EL (cell line): Measurements from ENCODE around the gene CYGB.

Source experiments
- DNase-seq: peaks from one replicate; pipeline ENCODE4 v3.0.0-alpha.2; 2016

CYGB gene

GRCh38 chr17:76497979-76498875, 39.3 kb downstream of the CYGB start:
- DNase-seq = peak; percentile 96

DNA sequence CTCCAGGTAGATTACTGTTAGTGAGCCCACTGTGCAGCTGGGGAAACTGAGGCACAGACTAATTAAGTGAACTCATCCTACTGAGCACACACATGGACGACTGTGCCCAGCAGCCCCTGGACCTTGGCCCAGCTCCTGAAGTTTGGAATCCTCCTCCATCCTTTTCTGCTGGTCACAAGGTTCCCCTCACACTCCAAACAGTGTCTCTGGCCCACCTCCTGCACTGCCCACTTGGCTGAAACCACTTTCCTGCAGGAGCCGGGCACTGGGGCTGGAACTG, 39.9 kb downstream of the CYGB start:
- DNase-seq = no peak

DNA sequence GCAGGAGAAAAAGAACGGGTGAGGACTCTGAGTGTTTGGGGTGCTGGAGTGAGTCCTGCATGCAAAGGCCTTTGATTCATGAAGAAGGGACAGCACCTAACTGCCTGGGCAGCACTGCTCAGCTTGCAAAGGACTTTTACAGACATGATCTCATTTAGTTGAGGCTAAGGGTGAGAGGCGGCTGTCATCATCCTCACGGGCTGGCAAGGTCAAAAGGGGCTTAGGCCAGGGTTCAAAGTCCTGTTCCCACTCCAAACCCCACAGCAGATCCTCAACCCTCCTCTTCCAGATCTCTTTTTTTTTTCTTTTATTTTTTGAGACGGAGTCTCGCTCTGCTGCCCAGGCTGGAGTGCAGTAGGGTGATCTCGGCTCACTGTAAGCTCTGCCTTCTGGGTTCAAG, 41.0 kb downstream of the CYGB start:
- DNase-seq = no peak

DNA sequence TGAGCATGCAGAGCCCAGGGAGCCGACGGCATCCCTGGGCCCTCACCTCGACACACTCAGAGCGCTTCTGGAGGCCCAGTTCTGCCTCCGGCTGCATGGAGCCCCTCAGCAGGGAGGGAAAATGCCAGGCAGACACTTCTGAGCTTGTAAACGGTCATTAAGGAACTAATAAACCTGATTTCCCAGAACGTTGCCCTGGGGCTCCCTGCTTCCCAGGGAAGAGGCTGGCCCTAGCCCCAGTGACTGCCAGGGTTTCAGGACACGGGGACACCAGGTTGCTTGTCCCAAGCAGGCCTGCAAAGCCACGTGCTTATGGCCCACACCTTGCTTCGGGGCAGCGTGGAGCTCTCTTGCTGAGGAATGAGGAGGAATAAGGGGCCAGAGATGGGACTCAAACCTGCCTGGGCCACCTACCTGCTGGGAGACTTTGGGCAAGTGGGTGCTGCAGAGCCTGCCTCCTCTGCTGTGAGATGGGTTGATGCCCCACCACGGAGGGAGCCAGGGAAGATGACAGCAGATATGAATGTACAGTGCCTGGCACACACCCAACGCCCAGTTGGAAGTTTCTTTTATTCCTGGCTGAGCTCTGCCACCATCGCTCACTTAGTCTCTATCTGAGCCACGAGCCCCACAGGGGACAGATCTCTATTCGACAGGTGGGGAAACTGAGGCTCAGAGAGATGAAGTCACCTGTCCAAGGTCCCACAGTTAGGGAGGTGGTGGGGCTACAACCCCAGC, 41.7 kb downstream of the CYGB start:
- DNase-seq = no peak

GRCh38 chr17:76493505-76494167, 43.9 kb downstream of the CYGB start:
- DNase-seq = no peak

DNA sequence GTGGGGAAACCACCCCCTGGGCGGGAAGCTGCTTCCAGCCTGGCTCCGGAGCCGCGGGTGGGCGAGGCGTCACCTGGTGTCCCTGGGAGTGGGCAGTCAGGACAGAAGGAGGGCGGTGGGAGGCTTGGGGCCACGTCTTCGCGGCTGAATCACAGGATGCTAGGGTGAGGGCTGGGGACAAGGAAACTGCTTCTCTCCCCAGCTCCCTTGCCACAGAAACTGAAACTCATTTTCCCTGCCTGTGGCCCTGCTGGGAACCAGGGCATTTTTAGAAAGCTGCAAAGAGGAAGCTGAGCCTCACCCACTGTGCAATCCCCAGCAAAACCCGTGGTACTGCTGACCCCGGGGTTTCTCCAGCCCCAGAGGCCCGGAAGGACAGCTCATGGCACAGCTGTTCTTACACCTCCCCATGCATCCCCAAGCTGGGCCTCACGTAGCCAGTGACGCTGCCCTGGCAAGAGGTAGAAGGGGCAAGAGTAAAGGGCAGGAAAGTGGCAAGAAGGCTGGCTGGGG, 44.5 kb downstream of the CYGB start:
- peak; percentile 90 for DNase-seq

GRCh38 chr17:76492123-76492988, 45.2 kb downstream of the CYGB start:
- no peak for DNase-seq

DNA sequence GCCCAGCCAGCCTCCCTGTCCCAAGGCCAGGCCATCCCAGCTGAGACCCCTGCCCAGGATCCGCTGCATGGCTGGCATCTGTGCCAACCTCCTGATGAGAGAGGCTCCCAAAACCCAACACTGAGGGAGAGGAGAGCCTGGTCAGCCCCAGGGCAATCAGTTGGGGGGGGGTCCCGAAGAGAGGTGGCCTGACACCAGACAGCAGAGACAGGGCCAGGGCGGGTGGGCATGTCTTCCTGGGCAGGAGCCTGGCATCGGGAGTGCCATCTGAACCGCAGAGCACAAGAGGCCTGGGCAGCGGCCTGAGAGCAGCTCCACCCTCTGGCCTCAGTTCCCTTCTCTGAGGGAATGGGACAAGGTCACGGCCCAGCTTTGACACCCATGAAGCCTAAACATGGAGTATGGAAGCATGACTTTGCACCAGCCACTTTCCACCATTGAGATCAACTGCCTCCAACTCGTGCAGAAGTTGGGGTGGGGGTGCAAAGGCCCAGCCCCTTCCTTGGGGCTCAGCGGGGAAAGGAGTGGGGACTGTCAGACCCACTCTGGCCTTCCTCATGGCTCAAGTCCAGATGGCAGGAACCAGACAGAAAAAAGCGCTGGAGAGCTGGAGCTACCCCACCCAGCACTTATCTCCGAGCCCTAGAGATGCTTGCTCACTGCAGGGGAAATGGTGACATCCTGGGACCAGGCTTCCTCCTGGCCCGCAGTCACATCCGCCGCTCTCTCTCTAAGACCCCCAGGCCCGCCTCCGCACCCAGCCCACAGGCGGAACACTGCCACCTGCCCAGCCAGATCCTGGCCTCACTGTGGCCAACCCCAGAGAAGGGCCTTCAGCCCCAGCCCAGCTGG, 46.0 kb downstream of the CYGB start:
- DNase-seq = no peak

GRCh38 chr17:76490112-76490710, 47.3 kb downstream of the CYGB start:
- DNase-seq = no peak

- no peak for DNase-seq
Observed at GRCh38 chr17:76487451-76488192, 49.9 kb downstream of the CYGB start.

GRCh38 chr17:76485569-76485968, 51.9 kb downstream of the CYGB start:
- no peak for DNase-seq

DNA sequence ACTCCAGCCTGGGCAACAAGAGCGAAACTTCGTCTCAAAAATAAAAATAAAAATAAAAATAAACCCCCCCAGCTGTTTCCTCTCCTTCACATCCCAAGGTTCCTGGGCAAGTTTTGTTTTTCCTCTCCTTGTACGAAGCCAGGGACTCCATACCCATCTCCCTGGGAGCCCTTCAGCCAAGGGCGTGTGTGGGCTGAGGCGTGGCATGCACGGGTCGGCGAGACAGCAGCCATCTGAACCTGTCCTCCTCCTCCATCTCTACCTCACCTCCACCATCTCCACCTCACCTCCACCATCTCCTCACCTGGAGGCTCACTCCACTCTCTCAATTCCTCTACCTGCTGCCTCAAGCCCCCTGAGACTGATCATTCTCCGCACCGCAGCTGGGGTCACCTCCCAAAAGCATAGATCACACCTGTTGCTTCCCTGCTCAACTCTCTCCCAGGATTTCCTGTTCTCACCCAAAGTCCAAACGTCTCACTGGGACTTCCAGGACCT, 53.2 kb downstream of the CYGB start:
- DNase-seq = no peak

GRCh38 chr17:76481071-76481655, 56.3 kb downstream of the CYGB start:
- no peak for DNase-seq

DNA sequence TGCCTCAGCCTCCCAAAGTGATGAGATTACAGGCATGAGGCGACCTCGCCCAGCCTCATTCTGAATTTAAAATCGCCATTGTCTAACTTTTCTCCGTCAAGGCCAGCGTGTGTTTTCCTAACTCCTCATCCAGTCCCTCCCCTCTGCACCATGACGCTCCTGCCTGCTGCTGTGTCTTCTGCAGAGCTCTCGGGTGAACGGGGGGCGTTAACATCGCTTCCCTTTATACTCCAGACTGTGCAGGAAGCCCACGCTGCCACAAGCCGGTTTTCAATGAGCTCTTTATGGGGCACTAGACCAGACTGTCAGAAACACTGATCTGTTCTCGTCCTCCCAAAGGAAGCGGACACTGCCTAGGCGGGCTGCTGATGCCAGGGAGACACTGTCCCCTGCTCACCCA, 56.9 kb downstream of the CYGB start:
- DNase-seq = no peak

DNA sequence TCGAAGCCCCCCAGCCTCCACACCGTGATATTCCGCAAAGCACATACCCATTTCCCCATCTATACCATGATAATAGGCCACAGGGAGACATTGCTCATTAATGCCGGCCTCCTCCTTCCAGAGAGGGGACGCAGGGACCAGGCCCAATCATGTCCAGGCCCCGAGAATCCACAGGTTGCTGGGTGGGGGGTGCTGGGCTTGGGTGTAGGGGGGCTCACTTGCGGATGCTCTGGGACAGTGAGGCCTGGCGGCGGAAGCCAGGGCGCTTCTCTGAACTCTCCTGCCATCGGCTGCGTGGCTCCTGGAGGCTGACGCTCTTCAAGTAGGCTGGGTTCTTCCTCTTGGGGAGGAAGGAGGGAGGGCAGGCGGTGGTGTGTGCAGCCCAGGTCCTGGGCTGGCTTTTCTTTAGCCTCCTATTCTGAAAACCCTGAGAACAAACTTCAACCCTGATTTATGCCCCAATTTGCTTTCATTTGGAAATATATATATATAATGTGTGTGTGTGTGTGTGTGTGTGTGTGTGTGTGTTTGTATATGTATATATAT, 57.9 kb downstream of the CYGB start:
- DNase-seq = no peak

DNA sequence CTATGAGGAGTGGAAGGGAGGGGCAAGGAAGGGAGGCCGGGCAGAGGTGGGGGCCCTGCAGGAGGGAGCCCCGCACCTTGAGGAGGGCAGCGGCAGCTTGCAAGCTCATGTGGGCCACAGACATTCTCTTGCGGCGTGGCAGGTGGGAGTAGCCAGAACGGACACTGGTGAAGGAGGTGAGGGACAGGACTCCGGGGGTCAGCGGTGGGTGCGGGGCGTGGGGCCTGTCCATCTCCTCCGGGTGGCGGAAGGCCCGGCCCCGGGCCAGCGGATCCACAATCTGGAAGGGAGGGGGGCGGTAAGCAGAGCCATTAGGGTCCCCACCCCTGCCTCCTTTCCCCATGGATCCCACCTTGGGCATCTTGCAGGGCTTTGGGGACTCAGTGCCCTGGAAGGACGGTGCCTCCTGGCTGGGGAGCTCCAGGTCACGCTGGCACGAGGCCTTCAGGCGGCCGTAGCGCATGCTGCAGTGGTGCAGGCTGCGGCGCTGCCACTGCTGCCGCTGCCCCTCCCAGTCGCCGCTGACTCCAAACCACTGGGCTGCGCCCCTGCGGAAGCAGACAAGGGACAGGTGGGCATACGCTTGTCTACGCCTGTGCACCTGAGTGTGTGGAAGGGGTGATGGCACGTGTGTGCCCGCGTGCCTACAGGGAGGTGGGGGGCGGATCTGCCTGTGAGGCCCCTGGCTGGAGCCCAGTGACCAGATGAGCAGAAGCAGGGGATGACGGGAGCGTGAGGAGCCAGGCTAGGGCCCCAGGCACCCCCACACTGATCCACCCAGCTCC, 58.6 kb downstream of the CYGB start:
- no peak for DNase-seq

DNA sequence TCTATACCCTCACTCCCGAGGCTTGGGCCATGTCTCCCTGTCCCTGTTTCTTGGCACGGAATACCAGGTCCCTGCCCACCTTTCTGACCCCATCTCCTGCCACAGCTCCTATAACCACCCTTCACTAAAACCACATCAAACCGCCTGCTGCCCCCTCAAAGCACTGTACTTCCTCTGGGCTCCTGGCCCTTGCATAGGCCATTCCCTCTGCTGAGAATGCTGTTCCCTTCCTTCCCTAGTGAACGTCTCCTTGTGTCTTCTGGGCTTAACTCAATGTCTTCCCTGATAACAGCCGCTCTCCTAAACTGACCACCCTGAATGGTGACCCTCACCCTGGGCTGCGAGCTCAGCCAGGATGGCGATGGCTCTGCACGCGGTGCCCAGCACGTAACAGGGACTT, 59.4 kb downstream of the CYGB start:
- DNase-seq = no peak

GRCh38 chr17:76477576-76477975, 59.9 kb downstream of the CYGB start:
- DNase-seq = no peak
